HG03060 (cell line): ENCODE measurements around the gene N4BP2L2.

ENCODE experiments used
- ATAC-seq: cut with Tn5 transposase; IDR thresholded peaks from one replicate; pipeline ENCODE4 v1.9.1; 2021; ENCODE audit warnings: low read depth, moderate number of reproducible peaks; ENCODE audit not compliant: unreplicated experiment

N4BP2L2 gene

DNA sequence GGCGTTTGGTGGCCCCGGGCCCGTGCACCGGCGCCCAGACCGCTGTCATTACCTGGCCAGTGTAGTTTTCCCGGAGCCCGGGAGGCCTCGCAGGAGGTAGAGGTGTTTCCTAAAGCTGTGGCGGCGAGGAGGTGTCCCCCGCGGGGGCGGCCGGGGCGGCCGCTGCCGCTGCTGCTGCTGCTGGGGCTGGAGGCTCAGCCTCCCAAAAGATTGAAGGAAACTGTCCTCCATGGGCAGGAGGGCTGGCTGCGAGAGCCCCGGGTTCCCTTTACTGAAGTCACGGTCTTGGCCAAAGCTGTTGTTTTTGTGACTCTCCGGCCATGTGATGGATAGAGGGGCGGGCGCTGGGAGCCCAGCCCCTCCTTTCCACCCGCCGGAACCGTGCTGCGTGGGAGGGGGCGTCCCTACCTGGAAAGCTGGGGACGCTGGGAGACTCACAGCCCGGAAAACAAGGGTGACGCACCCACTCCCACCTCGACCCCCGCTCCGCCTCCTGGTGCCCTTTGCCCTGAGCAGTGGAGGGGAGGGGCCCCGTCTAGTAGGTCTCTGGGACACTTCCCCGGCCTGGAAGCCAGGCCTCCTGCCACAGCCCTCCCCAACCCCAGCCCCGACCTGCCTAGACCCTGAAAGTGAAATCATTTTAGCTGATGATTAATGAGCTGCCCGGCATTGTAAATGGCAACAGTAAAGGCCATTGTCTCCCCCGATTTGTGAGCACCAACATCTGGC is 110.6 kb downstream of the N4BP2L2 start, which contains the start of gene N4BP2L1:
Gene N4BP2L1, minus strand, starts transcription at position 279 of the 729 bp plus-strand sequence. Its CDS starts 48 bp downstream, at position 231.
- peak; percentile 48 for ATAC-seq

DNA sequence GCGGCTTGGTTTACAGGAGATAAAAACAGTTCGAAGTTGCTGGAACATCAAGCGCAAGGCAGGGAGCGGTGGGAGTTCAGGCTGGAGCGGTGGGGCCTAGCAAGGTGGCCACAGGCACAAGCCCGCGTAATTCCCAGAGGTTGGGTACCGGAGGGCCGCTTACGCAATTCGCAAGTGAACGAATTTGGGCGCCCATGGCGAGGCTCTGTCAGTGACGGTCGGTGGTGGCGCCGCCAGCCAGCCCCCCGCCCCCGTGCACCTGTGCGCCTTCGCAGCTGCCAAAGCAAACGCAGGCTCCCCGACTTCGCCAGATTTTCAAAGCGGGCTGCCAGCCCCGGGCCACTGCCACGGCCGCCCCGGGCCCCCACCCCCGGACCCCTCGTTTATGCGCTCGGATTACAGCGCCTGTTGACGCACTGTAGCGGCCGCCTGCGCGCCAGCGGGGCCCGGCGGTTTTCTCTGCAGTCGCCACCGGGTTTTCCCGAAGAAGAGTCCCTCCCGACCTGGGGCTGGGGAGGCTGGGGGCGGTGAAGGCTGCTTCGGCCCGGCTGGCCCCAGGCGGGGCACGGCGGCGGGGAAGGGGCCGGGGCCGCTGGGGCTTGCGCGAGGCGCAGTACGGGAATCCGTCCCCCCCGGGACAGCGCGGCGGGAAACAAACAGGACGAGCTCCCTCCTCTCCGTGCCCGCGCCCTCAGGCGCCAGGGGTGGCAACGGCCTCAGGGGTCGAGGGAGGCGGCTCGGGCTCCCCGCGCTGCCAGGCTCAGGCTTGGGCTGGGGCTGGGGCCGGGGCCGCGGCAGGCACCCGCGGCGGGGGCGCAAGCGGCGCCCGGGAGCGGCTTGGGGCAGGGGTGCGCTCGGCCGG is 111.4 kb downstream of the N4BP2L2 start:
- no peak for ATAC-seq

DNA sequence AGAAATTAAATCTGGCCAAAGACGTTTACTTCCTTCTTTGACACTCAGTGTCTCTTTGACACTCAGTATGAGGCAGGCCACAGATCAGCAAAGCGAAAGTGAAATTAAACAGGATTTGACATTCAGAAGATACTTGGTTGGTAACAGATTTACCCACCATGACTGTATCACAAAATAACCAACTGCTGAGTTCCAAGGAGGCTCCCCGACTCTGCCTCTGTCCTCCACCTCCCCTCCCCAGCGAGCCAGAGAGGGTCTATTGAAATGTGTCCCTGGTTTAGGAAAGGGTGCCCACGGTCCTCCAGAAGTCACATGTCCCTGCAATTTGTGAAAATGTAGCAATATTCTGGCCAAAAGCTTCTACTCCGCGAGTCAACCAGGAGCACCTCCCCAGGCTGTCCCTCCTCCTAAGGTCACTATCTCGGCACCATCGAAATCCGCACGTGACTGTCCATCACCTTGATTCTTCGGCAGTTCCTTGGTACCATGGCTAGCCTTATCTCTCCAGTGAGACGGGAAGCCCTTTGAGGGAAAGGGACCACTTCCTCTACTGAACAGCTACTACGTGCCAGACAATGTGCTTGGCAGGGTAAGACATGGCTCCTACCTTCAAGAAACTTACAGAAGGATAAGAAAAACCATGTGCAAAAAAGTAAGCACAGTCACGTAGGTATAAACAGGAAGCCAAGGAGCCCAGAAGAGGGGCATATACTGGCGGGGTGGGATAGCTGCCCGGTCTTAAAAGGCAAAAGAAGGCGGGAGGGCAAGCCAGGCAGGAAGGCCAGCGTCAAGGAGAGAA is 112.2 kb downstream of the N4BP2L2 start:
- ATAC-seq, result peak; percentile 34

DNA sequence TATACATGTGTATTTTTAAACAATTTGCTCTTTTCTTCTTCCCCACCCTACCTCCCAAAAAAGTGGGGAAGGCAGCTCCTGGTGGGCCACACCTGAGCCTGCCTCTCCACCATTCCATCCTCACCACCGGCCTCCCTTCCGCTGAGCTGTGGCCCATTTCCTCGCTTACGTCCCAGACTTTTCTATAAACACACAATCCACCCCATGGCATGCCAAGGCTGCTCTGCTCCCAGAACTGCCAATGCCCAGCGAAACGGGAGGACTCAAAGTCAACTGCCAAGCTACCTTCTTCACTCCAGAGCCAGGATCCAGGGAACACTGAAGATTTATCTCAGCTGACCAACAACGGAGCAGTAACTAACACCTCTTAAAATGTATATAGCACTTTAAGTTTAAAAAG is 113.4 kb downstream of the N4BP2L2 start:
- no peak for ATAC-seq

DNA sequence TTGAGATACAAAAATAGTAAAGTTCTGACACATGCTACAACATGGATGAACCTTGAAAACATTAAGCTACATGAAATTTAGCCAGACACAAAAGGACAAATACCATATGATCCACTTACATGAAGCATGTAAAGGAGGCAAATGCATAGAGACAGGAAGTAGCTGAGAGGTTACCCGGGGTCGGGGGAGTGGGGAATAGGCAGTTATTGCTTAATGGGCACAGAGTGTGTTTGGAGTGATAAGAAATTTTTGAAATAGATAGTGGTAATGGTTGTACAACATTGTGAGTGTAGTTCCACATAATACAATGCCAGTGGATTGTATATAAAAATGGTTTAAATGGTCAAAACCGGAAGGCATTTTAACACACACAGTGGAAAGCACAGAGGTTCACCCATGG is 115.0 kb downstream of the N4BP2L2 start:
- ATAC-seq, result no peak

DNA sequence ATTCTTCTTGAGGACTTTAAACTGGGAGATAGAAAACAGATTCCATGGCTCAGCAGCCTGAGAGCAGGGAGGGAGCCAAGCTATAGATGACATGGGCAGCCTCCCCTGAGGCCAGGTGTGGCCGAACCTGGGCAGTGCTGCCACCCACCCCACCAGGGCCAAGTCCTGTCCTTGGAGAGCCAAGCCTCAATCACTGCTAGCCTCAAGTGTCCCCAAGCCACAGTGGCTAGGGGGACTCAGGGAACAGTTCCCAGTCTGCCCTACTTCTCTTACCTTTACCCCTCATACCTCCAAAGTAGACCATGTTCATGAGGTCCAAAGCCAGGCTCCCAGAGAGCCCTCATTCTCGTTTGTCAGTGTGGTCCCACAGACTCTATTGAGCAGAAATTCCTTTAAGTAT is 118.7 kb downstream of the N4BP2L2 start:
- no peak for ATAC-seq

DNA sequence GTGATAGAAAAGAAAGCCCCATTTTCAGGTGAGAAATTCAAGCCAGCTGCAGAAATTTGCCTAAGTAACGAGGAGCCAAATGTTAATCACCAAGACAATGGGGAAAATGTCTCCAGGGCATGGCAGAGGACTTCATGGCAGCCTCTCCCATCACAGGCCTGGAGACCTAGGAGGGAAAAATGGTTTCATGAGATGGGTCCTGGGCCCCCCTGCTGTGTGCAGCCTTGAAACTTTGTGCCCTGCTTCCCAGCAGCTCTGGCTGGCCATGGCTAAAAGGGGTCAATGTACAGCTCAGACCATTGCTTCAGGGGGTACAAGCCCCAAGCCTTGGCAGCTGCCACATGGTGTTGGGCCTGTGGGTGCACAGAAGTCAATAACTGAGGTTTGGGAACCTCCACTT is 120.6 kb downstream of the N4BP2L2 start:
- ATAC-seq, result no peak

DNA sequence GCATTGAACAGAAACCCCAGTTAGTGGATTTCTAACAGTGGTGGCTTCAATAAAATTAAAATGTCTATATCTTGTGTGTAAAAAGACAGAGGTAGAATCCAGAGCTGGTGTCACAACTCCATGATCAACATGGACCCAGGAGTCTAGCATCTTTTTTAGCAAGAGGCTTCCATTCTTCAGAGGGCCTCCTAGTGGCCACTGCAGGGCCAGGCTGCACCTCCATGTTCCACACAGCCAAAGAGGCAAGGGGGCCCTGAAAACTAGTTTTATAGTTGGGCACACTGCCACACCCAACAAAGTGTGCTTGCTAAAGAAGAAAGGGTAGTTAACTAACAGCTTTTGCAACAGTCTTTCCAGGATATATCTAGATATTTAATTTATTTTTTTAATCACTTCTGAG is 123.6 kb downstream of the N4BP2L2 start:
- ATAC-seq, result no peak

DNA sequence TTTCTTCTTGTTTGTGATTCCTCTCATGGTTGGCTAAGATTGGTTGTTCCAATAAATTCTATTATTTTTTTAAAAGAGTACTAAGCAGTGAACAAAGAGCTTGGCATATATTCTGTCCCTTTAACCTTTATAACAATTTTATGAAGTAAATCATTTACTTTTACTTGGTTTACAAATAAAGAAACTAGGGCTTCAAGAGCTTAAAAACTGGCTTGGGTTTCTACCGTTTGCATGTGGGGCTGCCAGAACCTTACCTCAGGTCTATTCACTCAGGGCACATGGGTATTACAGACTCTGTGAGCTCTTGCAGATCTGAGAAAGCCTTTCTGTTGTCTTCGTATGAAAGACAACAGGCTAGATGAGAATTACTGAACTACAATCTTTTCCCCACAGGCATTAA is 124.0 kb downstream of the N4BP2L2 start:
- ATAC-seq, result no peak

DNA sequence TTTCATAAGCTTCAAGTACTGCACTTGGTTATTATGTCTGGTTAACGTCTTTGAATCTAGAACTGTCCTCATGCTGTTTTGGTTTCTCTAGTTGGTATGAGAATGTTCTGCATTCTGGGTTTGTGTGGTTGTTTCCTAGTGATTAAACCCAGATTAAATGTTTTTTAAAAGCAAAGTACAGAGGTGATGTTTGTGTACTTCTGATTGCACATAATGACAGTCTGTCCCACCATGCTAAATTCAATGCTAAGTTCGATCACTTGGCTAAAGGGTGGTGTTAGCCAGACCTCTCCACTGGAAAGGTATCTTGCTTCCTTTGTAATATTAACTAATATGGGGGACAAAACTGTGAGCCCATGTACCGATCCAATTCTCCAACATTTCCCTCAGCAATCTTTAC is 125.3 kb downstream of the N4BP2L2 start:
- ATAC-seq, result no peak

DNA sequence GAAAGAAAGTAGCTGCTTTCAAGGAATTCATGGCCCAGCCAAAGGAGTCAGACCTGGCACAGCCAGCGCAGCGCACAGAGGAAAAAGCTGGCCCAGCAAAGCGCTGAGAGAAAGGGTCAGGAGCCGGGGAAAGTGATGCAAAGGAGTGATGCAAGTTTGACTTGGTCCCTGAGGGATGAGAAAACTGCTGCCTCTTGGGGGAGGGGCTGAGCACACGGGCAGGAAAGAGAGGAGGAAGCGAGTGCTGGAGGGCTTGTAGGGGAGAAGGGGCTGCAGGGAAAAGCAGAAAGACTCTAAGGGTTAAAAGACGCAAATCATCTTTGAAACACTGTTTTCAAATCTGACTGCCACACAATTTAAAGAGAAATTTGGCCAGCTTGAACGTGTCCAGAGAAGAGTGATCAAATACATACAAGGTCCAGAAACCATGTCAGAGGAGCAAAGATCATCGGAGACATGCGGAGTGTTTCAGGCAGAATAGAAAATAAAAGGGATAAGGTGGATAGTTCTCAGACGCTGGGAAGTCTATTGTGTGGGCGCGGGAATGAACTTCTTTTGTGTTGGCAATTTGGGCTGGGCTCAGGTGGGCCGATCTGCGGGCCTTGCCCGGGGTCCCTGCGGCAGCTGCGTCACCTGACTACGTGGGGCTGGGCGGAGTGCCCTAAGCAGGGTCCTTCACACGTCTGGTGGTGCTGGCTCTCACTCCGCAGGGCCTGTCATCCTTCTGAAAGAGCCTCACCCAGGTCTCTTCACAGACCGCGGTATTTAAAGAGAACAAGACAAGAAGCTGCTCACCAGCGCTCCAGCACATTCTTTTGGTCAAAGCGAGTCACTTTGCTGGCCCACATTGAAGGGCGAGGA is 128.8 kb downstream of the N4BP2L2 start:
- no peak for ATAC-seq

DNA sequence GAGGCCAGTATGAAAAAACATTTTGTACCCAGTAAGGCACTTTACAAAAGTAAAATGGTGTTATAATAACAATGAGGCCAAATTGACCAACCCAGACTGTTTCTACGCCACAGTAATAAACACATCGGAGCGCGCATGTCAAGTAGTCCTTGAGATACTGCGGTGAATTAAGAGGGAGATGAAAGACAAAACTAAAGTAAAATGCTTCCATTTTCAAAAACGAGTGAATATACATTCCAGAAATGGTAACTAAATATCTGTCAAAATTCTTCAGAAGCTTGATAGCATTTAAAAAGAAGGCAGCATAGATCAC is 129.6 kb downstream of the N4BP2L2 start:
- ATAC-seq, result no peak

DNA sequence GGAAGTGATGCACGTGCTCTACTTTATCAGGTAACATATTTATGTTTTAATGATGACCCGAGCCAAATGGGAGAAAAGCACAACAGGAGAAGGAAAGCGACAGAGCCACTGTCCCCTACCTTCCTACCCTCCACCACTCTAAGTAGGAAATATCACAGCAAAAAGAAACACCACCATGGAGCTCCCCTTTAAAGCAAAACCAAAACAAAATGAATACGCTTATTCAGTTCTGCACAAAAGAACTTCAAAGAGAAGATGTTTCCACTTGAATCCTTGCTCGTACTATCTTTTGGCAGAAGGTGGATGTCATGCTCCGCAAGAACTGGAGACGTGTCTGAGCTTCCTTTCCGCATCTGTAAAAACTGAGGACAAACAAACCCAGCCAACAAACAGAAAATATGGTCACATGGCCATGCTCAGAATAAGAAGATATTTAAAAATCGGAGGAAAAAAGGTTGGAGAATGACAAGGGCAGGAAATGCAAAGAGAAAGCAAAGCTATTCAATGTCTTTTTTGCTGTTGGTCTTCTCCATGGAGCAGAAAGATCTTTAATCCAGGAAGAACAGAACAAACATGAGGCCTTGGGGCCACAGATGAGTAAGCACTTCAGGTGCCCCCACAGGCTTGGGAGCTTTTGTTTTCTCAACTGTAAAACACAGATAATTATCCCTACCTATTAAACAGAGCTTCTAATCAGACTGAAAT is 130.1 kb downstream of the N4BP2L2 start:
- ATAC-seq, result no peak

DNA sequence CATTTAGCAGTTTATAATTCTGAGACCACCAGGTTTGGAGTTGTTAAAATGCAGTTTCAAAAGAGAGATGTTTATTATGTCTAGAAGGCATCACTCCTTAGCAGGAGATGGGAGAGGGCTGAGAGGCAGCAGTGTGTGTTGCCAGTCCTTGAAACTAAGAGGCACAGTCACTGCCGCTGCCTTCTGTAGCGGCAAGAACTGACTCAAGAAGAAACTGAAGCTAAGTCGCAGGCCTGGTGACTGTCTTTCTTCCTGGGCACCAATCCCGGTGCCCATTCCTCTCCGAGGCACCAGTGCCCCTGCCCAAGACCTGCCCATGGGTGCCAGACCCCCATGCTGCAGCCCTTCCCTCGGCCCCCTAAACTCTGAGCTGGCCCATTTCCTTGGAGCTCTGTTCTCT is 130.7 kb downstream of the N4BP2L2 start:
- no peak for ATAC-seq

DNA sequence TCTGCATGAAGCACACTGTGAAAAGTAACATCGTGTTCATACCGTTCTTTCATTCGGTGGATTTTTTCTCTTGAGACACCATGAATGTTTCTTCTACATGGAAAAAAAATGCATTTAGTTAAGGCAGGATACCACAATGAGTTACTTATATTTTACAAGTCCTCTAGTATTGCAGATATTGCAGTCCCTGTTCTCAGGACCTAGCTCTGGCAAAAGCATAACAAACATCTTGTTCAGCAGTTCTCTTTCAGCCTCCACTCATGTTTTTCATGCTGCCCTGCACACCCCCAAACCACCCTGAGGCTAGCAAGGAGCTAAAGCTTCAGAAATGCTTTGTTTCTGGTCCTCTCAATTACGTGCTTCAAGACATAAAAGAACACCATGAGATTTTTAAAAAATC is 135.5 kb downstream of the N4BP2L2 start:
- ATAC-seq, result no peak

DNA sequence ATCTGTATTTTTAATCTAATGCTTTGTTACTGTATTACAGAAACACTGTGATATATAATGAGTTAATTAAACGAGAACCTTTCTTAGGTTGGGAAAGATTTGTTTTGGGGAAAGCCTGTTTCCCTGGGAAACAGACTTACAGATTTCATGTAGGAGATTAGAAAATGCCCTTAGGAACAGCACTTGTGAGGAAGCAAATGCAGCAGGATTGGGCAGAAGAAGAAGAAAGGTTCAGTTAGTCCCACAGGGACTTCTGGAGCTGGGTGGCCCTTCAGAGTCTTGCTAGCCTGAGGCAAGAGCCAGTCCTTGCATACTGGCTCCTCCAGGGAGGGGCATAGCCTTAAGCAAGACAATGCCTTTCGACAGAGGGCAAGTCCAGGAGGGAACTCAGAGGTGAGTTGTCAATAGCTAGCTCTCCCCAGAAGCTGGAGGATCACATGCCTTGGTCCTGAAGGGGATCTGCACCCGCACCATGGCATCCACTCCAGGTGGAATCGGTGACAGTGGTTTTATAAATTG is 147.4 kb downstream of the N4BP2L2 start:
- no peak for ATAC-seq

DNA sequence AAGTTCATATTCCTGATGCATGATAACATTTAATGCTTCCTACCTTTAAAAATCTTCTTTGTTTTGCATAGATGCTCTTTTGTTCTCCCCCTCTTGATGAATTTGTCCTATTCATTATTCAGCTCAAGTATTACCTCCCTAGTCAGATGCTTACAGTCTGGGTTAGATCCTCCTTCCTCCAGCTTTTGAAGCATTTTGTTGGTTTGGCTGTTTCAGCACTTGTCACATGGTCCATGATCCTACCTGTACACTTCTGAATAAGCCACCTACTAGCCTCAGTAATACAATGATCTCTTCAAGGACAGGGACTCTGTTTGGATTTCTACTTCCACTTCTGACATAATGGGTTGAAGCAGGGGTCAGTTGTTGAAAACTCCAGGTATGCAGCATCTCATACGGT is 148.1 kb downstream of the N4BP2L2 start:
- ATAC-seq, result no peak

DNA sequence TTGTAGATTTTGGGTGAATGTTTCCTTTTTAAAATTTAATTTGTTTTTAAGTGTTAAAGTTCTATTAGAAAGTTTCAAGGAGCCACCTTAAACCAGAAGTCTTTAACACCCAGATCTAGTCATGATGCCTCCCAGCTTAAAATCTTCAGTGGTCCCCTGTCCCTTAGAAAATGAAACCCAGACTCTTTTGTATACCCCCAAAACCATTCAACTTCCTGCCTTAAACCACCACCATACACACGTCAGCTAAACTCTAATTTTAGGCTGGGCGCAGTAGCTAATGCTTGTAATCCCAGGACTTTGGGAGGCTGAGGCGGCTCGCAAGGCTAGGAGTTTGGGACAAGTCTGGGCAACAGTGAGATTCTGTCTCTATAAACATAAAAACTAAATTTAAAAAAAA is 148.5 kb downstream of the N4BP2L2 start:
- no peak for ATAC-seq

DNA sequence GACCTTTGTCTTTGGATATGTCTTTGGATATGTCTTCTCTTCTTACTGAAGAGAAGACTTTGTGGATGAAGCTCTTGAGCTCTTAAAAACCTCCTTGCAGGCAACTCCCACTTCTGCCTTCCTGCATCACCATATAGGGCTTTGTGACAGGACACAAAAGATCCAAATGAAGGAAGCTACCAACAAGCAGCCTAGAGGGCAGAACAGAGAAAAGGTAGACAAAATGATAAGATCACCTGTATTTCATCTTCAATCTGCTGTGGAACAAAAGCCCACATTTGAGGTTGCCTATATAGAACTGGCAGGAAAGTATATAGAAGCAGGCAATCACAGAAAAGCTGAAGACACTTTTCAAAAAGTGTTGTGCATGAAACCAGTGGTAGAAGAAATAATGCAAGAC is 153.2 kb downstream of the N4BP2L2 start:
- ATAC-seq, result no peak
